NCI-H128 (cell line): ENCODE results near the gene ZMAT3.
"Not testable (repeated sequence)": the region's sequence is repeated elsewhere in the genome, so short reads cannot be mapped to it uniquely, and the experiment has no call there.

Experiments
- DNase-seq: peaks from one replicate; lab custom pipeline; 2025; ENCODE audit not compliant: unreplicated experiment; lab: John Stamatoyannopoulos, UW

ZMAT3 gene

GRCh38 chr3:179069762-179070390, 1.7 kb downstream of the ZMAT3 start:
- DNase-seq, result no peak

GRCh38 chr3:179068779-179069530, 2.7 kb downstream of the ZMAT3 start:
- no peak for DNase-seq

GRCh38 chr3:179067839-179068238, 3.8 kb downstream of the ZMAT3 start:
- DNase-seq, result no peak

GRCh38 chr3:179067291-179067690, 4.3 kb downstream of the ZMAT3 start:
- DNase-seq, result no peak

GRCh38 chr3:179063945-179064560, 7.6 kb downstream of the ZMAT3 start:
- DNase-seq, result no peak

- DNase-seq, result no peak
Observed at GRCh38 chr3:179056326-179056725, 15.3 kb downstream of the ZMAT3 start.

GRCh38 chr3:179054565-179054964, 17.0 kb downstream of the ZMAT3 start:
- not testable (repeated sequence) for DNase-seq

- DNase-seq, result no peak
Observed at GRCh38 chr3:179046497-179047353, 24.9 kb downstream of the ZMAT3 start.

- DNase-seq, result no peak
Observed at GRCh38 chr3:179045719-179046402, 25.7 kb downstream of the ZMAT3 start.

GRCh38 chr3:179038899-179039251, 32.7 kb downstream of the ZMAT3 start:
- not testable (repeated sequence) for DNase-seq

- DNase-seq, result no peak
Observed at GRCh38 chr3:179038216-179038898, 33.3 kb downstream of the ZMAT3 start.

GRCh38 chr3:179037351-179037750, 34.3 kb downstream of the ZMAT3 start:
- no peak for DNase-seq

- no peak for DNase-seq
Observed at GRCh38 chr3:179036626-179037300, 34.8 kb downstream of the ZMAT3 start.

- DNase-seq, result no peak
Observed at GRCh38 chr3:179036226-179036625, 35.4 kb downstream of the ZMAT3 start.

GRCh38 chr3:179035232-179035631, 36.4 kb downstream of the ZMAT3 start:
- DNase-seq, result no peak

GRCh38 chr3:179033304-179033657, 38.3 kb downstream of the ZMAT3 start:
- not testable (repeated sequence) for DNase-seq

GRCh38 chr3:179032454-179033303, 38.9 kb downstream of the ZMAT3 start:
- not testable (repeated sequence) for DNase-seq

- no peak for DNase-seq
Observed at GRCh38 chr3:179029096-179029495, 42.5 kb downstream of the ZMAT3 start.

GRCh38 chr3:179028408-179028807, 43.2 kb downstream of the ZMAT3 start:
- no peak for DNase-seq
